IMR-90 (cell line): ENCODE results near the gene UBL3. TPM values are rescaled to one million over a fixed set of nuclear protein-coding genes. Genes with fewer than 3 reads are reported as not detected.

Experiments
- ATAC-seq: fragments of 200-7000 bp; cut with Tn5 transposase; 2 replicates; pipeline ENCODE4 v1.9.1; 2020; ENCODE audit warnings: low read depth, mild to moderate bottlenecking, moderate library complexity
- BruUV-seq: library from RNA; stranded (reverse); fragments of 400-500 nt; replicated peaks from 2 replicates; lab custom pipeline; 2021; lab: Mats Ljungman, UMichigan
- CTCF ChIA-PET: fragments of 300-600 bp; formaldehyde crosslinking; extraction: SDS; loops from one replicate; lab custom pipeline; 2021; ENCODE audit warnings: antibody characterized with exemption; lab: Yijun Ruan, JAX
- POLR2A ChIA-PET: fragments of 300-600 bp; sonication (Branson Sonifier 250); formaldehyde crosslinking; loops from one replicate; lab custom pipeline; 2022; ENCODE audit warnings: antibody characterized with exemption; ENCODE audit not compliant: unreplicated experiment; lab: Charles Lee
- DNase-seq: peaks from one replicate; pipeline ENCODE4 v3.0.0; 2013
- H2AFZ ChIP-seq: replicated peaks from 2 replicates; pipeline ENCODE3; 2013; ENCODE audit warnings: low read length, mild to moderate bottlenecking; ENCODE audit not compliant: poor library complexity
- H2AK5ac ChIP-seq: 2 replicates; pipeline ENCODE4 v1.6.1; 2013; ENCODE audit warnings: low read depth, low read length, inconsistent platforms
- H2AK9ac ChIP-seq: replicated peaks from 2 replicates; pipeline ENCODE3; 2013; ENCODE audit warnings: mild to moderate bottlenecking, low read depth, low read length, moderate library complexity; ENCODE audit not compliant: poor library complexity
- H2BK120ac ChIP-seq: 2 replicates; pipeline ENCODE4 v1.6.1; 2013; ENCODE audit warnings: low read depth, low read length, inconsistent platforms
- H2BK15ac ChIP-seq: 3 replicates; pipeline ENCODE4 v1.6.1; 2013; ENCODE audit warnings: low read depth, low read length, inconsistent platforms
- H2BK20ac ChIP-seq: 2 replicates; pipeline ENCODE4 v1.6.1; 2013; ENCODE audit warnings: low read depth, mild to moderate bottlenecking, inconsistent platforms, low read length, moderate library complexity
- H2BK5ac ChIP-seq: 2 replicates; pipeline ENCODE4 v1.6.1; 2013; ENCODE audit warnings: mild to moderate bottlenecking, low read depth, low read length, inconsistent platforms; ENCODE audit not compliant: poor library complexity, severe bottlenecking
- H3K14ac ChIP-seq: replicated peaks from 2 replicates; pipeline ENCODE4 v1.6.1; 2013; ENCODE audit warnings: low read depth, low read length, inconsistent platforms
- H3K18ac ChIP-seq: 2 replicates; pipeline ENCODE4 v1.6.1; 2013; ENCODE audit warnings: low read depth, low read length, control low read depth
- H3K23ac ChIP-seq: 2 replicates; pipeline ENCODE4 v1.6.1; 2013; ENCODE audit warnings: low read depth, low read length, inconsistent platforms
- H3K27ac ChIP-seq: 2 replicates; pipeline ENCODE4 v1.5.1; 2013; ENCODE audit warnings: mild to moderate bottlenecking, control low read depth, low read length; ENCODE audit not compliant: insufficient read depth
- H3K27me3 ChIP-seq: 2 replicates; pipeline ENCODE4 v1.6.1; 2013; ENCODE audit warnings: low read length; ENCODE audit not compliant: control insufficient read depth, insufficient read depth
- H3K36me3 ChIP-seq: 2 replicates; pipeline ENCODE4 v1.6.1; 2013; ENCODE audit warnings: low read length, mixed read lengths; ENCODE audit not compliant: control insufficient read depth, insufficient read depth
- H3K4ac ChIP-seq: 2 replicates; pipeline ENCODE4 v1.6.1; 2013; ENCODE audit warnings: low read depth, low read length, inconsistent platforms
- H3K4me1 ChIP-seq: 2 replicates; pipeline ENCODE4 v1.6.1; 2013; ENCODE audit warnings: low read length, mixed read lengths; ENCODE audit not compliant: control insufficient read depth, insufficient read depth
- H3K4me2 ChIP-seq: 2 replicates; pipeline ENCODE4 v1.6.1; 2013; ENCODE audit warnings: low read depth, mild to moderate bottlenecking, control low read depth, low read length, moderate library complexity
- H3K4me3 ChIP-seq: 2 replicates; pipeline ENCODE4 v1.5.1; 2013; ENCODE audit warnings: low read depth, mild to moderate bottlenecking, control low read depth, low read length, moderate library complexity; ENCODE audit not compliant: insufficient read depth
- H3K56ac ChIP-seq: 2 replicates; pipeline ENCODE4 v1.6.1; 2013; ENCODE audit warnings: low read length, inconsistent platforms; ENCODE audit not compliant: insufficient read depth; ENCODE audit errors: extremely low read depth
- H3K79me1 ChIP-seq, 2 experiments: 2 replicates each; pipeline ENCODE4 v1.6.1; 2013; ENCODE audit warnings: low read length in 2 of 2, inconsistent platforms in 1 of 2, low read depth in 1 of 2
- H3K9ac ChIP-seq: 2 replicates; pipeline ENCODE4 v1.6.1; 2013; ENCODE audit warnings: low read depth, low read length, control low read depth
- H3K9me1 ChIP-seq: 2 replicates; pipeline ENCODE4 v1.6.1; 2013; ENCODE audit warnings: low read length, inconsistent platforms; ENCODE audit not compliant: insufficient read depth
- H3K9me3 ChIP-seq: 2 replicates; pipeline ENCODE4 v1.6.1; 2013; ENCODE audit warnings: low read length; ENCODE audit not compliant: control insufficient read depth, insufficient read depth
- H4K20me1 ChIP-seq: 2 replicates; pipeline ENCODE4 v1.6.1; 2013; ENCODE audit warnings: low read length, inconsistent platforms; ENCODE audit not compliant: insufficient read depth
- H4K5ac ChIP-seq: 2 replicates; pipeline ENCODE4 v1.6.1; 2013; ENCODE audit warnings: mild to moderate bottlenecking, low read depth, low read length, control low read depth
- H4K8ac ChIP-seq, 2 experiments: 2 replicates each; pipeline ENCODE4 v1.6.1; 2013; ENCODE audit warnings: low read depth in 2 of 2, low read length in 2 of 2, control low read depth in 1 of 2, inconsistent platforms in 1 of 2
- H4K91ac ChIP-seq: 2 replicates; pipeline ENCODE4 v1.6.1; 2013; ENCODE audit warnings: low read depth, low read length, inconsistent platforms; ENCODE audit not compliant: insufficient read depth
- CEBPB ChIP-seq: IDR thresholded peaks from 2 replicates; pipeline ENCODE4 v1.6.1; 2012; ENCODE audit warnings: low read depth, low read length, improper control_type of control experiment
- FOS ChIP-seq: fragments of 150-350 bp; IDR thresholded peaks from 2 replicates; pipeline ENCODE4 v1.6.1; 2016; ENCODE audit warnings: low read depth, low read length
- MAFK ChIP-seq: IDR thresholded peaks from 2 replicates; pipeline ENCODE4 v1.6.1; 2012; ENCODE audit warnings: low read depth, low read length, improper control_type of control experiment
- MAZ ChIP-seq: IDR thresholded peaks from 2 replicates; pipeline ENCODE4 v1.6.1; 2012; ENCODE audit warnings: low read depth, mild to moderate bottlenecking, low read length, improper control_type of control experiment, moderate library complexity, borderline replicate concordance
- POLR2A ChIP-seq: IDR thresholded peaks from 2 replicates; pipeline ENCODE4 v1.6.1; 2012; ENCODE audit warnings: mild to moderate bottlenecking, low read depth, low read length
- RCOR1 ChIP-seq: IDR thresholded peaks from 2 replicates; pipeline ENCODE4 v1.6.1; 2012; ENCODE audit warnings: mild to moderate bottlenecking, low read length, improper control_type of control experiment; ENCODE audit not compliant: insufficient replicate concordance
- RFX5 ChIP-seq: IDR thresholded peaks from 2 replicates; pipeline ENCODE4 v1.8.0; 2012; ENCODE audit warnings: low read depth, mild to moderate bottlenecking, low read length, moderate library complexity
- WGBS, 2 experiments: methylation state at CpG; one replicate each; pipeline versions ENCODE4 v1.1.5 to v1.1.7; 2013; ENCODE audit warnings: missing lambda C conversion rate in 2 of 2; ENCODE audit not compliant: insufficient read length in 1 of 2; ENCODE audit errors: extremely low coverage in 2 of 2; 5-methylcytosine and 5-hydroxymethylcytosine counted together
- dilution Hi-C: fragments of 300-500 bp; cut with HindIII; formaldehyde crosslinking; loops from one replicate; pipeline ENCODE4 v1.14.3; 2018; ENCODE audit warnings: low sequenced_read_pairs; ENCODE audit not compliant: unreplicated experiment
- in situ Hi-C: fragments of 300-500 bp; cut with MboI; formaldehyde crosslinking; loops from 3 replicates; pipeline ENCODE4 v1.14.3; 2019; ENCODE audit warnings: low sequenced_read_pairs, inconsistent platforms, mixed read lengths
- intact Hi-C: fragments of 100-400 bp; cut with micrococcal nuclease; formaldehyde crosslinking; loops from 2 replicates; pipeline ENCODE4 v1.10.0; 2022
- polyA plus RNA-seq, 3 experiments: library from polyadenylated mRNA; depleted of rRNA; stranded (reverse); fragments of >200 nt; gene quantifications; 2 replicates each; pipeline ENCODE4 v1.2.3, GENCODE V29; 2012; ENCODE audit warnings: low replicate concordance in 1 of 3
- total RNA-seq: library from RNA; depleted of rRNA; stranded (reverse); fragments of >200 nt; gene quantifications from 2 replicates; pipeline ENCODE4 v1.2.3, GENCODE V29; 2012

The UBL3 gene
- total and polyA plus RNA-seq, 2 of the 4 experiments (the other 2 are of a cell fraction): 16.0 to 19.9 TPM

- dilution Hi-C loops (no loop called here), intact Hi-C loops (no loop called here), in situ Hi-C loops (no loop called here)
- H2BK15ac ChIP-seq: no peak overlapping the region
- no peak overlapping the region for H3K4me3 ChIP-seq
- no peak overlapping the region for H2AK9ac ChIP-seq
- no TSS peak for BruUV-seq
- no peak overlapping the region for H3K14ac ChIP-seq
- H2BK120ac ChIP-seq: no peak overlapping the region
- H3K27me3 ChIP-seq: no peaks in the 10 kb centered on the region
- H4K20me1 ChIP-seq: no peaks in the 10 kb centered on the region
- TF ChIP-seq CEBPB (no peak), RFX5 (no peak), FOS (no peak), RCOR1 (no peak), MAZ (no peak), POLR2A (no peak), MAFK (no peak)
- ATAC-seq (no peak), DNase-seq (peak; percentile 48)
- H3K23ac ChIP-seq: no peak overlapping the region
- H4K91ac ChIP-seq: no peak overlapping the region
- no peaks in the 10 kb centered on the region for H3K9me3 ChIP-seq
- POLR2A ChIA-PET: no interaction called here
- no CpG with 5 or more reads among the region's 2 CpGs for WGBS, 2 experiments
- no peak overlapping the region for H3K18ac ChIP-seq
- H3K56ac ChIP-seq: no peak overlapping the region
- no peak overlapping the region for H3K4ac ChIP-seq
- H2BK5ac ChIP-seq: no peak overlapping the region
- no peaks in the 10 kb centered on the region for H3K79me1 ChIP-seq
- no peak overlapping the region for H2AK5ac ChIP-seq
- H4K5ac ChIP-seq: no peak overlapping the region
- no peak overlapping the region for H3K4me2 ChIP-seq
- H2AFZ ChIP-seq: no peak overlapping the region
- CTCF ChIA-PET: interaction anchor here (0.8 kb wide), 2 partner anchors 168 to 376 kb away, joined by 3 read pairs; no protein-coding TSS in a partner anchor
- H3K4me1 ChIP-seq: no peaks in the 10 kb centered on the region
- no peak overlapping the region for H3K9ac ChIP-seq
- H2BK20ac ChIP-seq: no peak overlapping the region
- H3K27ac ChIP-seq: no peak overlapping the region
- H3K9me1 ChIP-seq: no peaks in the 10 kb centered on the region
- H3K36me3 ChIP-seq: no peaks in the 10 kb centered on the region
- no peak overlapping the region for H4K8ac ChIP-seq
These were observed 93.9 kb downstream of the UBL3 start for GRCh38 chr13:29756506-29756905.
